Measurements from ENCODE around the gene SMG9.
A peak's percentile ranks its signal among the peaks of the same experiment; 100 is the strongest.

SMG9 gene

GRCh38 chr19:43727593-43727853 is 27.2 kb downstream of the SMG9 start:
- peak in 1 of 10 donors; percentile 52 for DNase-seq
- intact Hi-C loops (cut with DNase I) = no loop called here

- intact Hi-C loops (cut with DNase I) = no loop called here
- peak in 4 of 10 donors; percentile 20 to 72 (median 24) for DNase-seq
Measured at GRCh38 chr19:43726736-43727592, 27.8 kb downstream of the SMG9 start.

GRCh38 chr19:43725468-43725867 is 29.3 kb downstream of the SMG9 start:
- intact Hi-C loops (cut with DNase I) = no loop called here
- DNase-seq = no peak

GRCh38 chr19:43724896-43725295 is 29.9 kb downstream of the SMG9 start:
- intact Hi-C loops (cut with DNase I) = no loop called here
- peak in 1 of 10 donors; percentile 35 for DNase-seq

- intact Hi-C loops (cut with DNase I) = no loop called here
- DNase-seq = no peak
Measured at GRCh38 chr19:43723588-43723987, 31.2 kb downstream of the SMG9 start.

GRCh38 chr19:43721469-43722048 is 33.2 kb downstream of the SMG9 start:
- no peak for DNase-seq
- intact Hi-C loops (cut with DNase I) = no loop called here

GRCh38 chr19:43720936-43721335 is 33.8 kb downstream of the SMG9 start:
- peak in 1 of 10 donors; percentile 55 for DNase-seq
- intact Hi-C loops (cut with DNase I) = no loop called here

- intact Hi-C loops (cut with DNase I) = no loop called here
- no peak for DNase-seq
Measured at GRCh38 chr19:43719918-43720317, 34.8 kb downstream of the SMG9 start.

- DNase-seq = no peak
- intact Hi-C loops (cut with DNase I) = no loop called here
Measured at GRCh38 chr19:43719378-43719868, 35.3 kb downstream of the SMG9 start.

GRCh38 chr19:43718627-43719377 is 36.0 kb downstream of the SMG9 start:
- intact Hi-C loops (cut with DNase I) = no loop called here
- no peak for DNase-seq

GRCh38 chr19:43715776-43716175 is 39.0 kb downstream of the SMG9 start, which contains the start of gene IRGC:
TSS of gene IRGC (plus strand) at chr19:43716076. CDS start at chr19:43718559, 2,483 bp downstream.
- no peak for DNase-seq
- intact Hi-C loops (cut with DNase I) = no loop called here

GRCh38 chr19:43713208-43713607 is 41.6 kb downstream of the SMG9 start:
- intact Hi-C loops (cut with DNase I) = no loop called here
- DNase-seq = no peak

- intact Hi-C loops (cut with DNase I) = no loop called here
- DNase-seq = peak in 1 of 10 donors; percentile 54
Measured at GRCh38 chr19:43711751-43712355, 42.9 kb downstream of the SMG9 start.

- intact Hi-C loops (cut with DNase I) = no loop called here
- DNase-seq = peak in 1 of 10 donors; percentile 20
Measured at GRCh38 chr19:43708716-43709115, 46.0 kb downstream of the SMG9 start.

GRCh38 chr19:43707158-43707712 is 47.5 kb downstream of the SMG9 start:
- DNase-seq = peak in 1 of 10 donors; percentile 28
- intact Hi-C loops (cut with DNase I) = no loop called here

- intact Hi-C loops (cut with DNase I) = no loop called here
- DNase-seq = peak in 2 of 10 donors; percentile 8 to 13
Measured at GRCh38 chr19:43705729-43706128, 49.0 kb downstream of the SMG9 start.

- intact Hi-C loops (cut with DNase I) = no loop called here
- peak in 2 of 10 donors; percentile 47 to 56 for DNase-seq
Measured at GRCh38 chr19:43704002-43704705, 50.6 kb downstream of the SMG9 start.

GRCh38 chr19:43700395-43701000 is 54.3 kb downstream of the SMG9 start:
- DNase-seq = peak in 7 of 10 donors; percentile 17 to 62 (median 27)
- intact Hi-C loops (cut with DNase I) = no loop called here
